Caco-2 (cell line): ENCODE measurements around the gene CDH11. TPM values are rescaled to one million over a fixed set of nuclear protein-coding genes. Genes with fewer than 3 reads are reported as not detected.

Source experiments
- BruUV-seq: library from RNA; stranded (reverse); fragments of 400-500 nt; replicated peaks from 2 replicates; lab custom pipeline; 2021; lab: Mats Ljungman, UMichigan
- CTCF ChIA-PET: fragments of 300-600 bp; sonication (Branson Sonifier 250); formaldehyde crosslinking; loops from one replicate; lab custom pipeline; 2022; ENCODE audit warnings: antibody characterized with exemption; lab: Charles Lee
- POLR2A ChIA-PET: fragments of 300-600 bp; sonication (Branson Sonifier 250); formaldehyde crosslinking; loops from one replicate; lab custom pipeline; 2022; ENCODE audit warnings: antibody characterized with exemption; lab: Charles Lee
- DNase-seq, 2 experiments: peaks; one replicate each; pipeline versions ENCODE4 v3.0.0 to v3.0.0-alpha.2; 2020 to 2022
- H3K27me3 ChIP-seq: replicated peaks from 2 replicates; pipeline ENCODE4 v1.6.0; 2011; ENCODE audit warnings: low read length; ENCODE audit not compliant: control insufficient read depth, insufficient read depth
- H3K36me3 ChIP-seq: 2 replicates; pipeline ENCODE4 v1.5.1; 2011; ENCODE audit warnings: low read length; ENCODE audit not compliant: control insufficient read depth, insufficient read depth
- H3K4me1 ChIP-seq: fragments of 250-450 bp; sonication (Bioruptor Pico); 2 replicates; pipeline ENCODE4 v1.5.1; 2020; ENCODE audit warnings: mild to moderate bottlenecking
- H3K4me3 ChIP-seq: 2 replicates; pipeline ENCODE4 v1.5.1; 2011; ENCODE audit warnings: low read depth, mild to moderate bottlenecking, control low read depth, low read length
- H3K9me3 ChIP-seq: fragments of 250-450 bp; sonication (Bioruptor Pico); 2 replicates; pipeline ENCODE4 v1.5.1; 2020; ENCODE audit warnings: mild to moderate bottlenecking, moderate library complexity
- H3K27ac Mint-ChIP-seq: one replicate; pipeline ENCODE4 v1.8.0; 2022; ENCODE audit warnings: mixed read lengths; ENCODE audit not compliant: unreplicated experiment
- H3K27me3 Mint-ChIP-seq: one replicate; pipeline ENCODE4 v1.8.0; 2022; ENCODE audit warnings: mixed read lengths; ENCODE audit not compliant: insufficient read depth, unreplicated experiment
- H3K36me3 Mint-ChIP-seq: one replicate; pipeline ENCODE4 v1.8.0; 2022; ENCODE audit warnings: mild to moderate bottlenecking, mixed read lengths; ENCODE audit not compliant: insufficient read depth, unreplicated experiment
- H3K4me1 Mint-ChIP-seq: one replicate; pipeline ENCODE4 v1.8.0; 2022; ENCODE audit warnings: low read depth, mixed read lengths; ENCODE audit not compliant: unreplicated experiment
- H3K4me3 Mint-ChIP-seq: one replicate; pipeline ENCODE4 v1.8.0; 2022; ENCODE audit warnings: mild to moderate bottlenecking, moderate library complexity, mixed read lengths; ENCODE audit not compliant: unreplicated experiment
- H3K9me3 Mint-ChIP-seq: one replicate; pipeline ENCODE4 v1.8.0; 2022; ENCODE audit warnings: mixed read lengths; ENCODE audit not compliant: unreplicated experiment
- CTCF ChIP-seq, 2 experiments: fragments of 200-600 bp in 1 of 2; IDR thresholded peaks; 1 replicate in 1 of 2; 2 replicates in 1 of 2; pipeline versions ENCODE4 v1.5.1 to v1.8.0; 2011 to 2022; ENCODE audit warnings: antibody characterized with exemption in 1 of 2, control low read depth in 1 of 2, inconsistent platforms in 1 of 2, low read depth in 1 of 2, low read length in 1 of 2, mild to moderate bottlenecking in 1 of 2, moderate library complexity in 1 of 2; ENCODE audit not compliant: insufficient read depth in 1 of 2, severe bottlenecking in 1 of 2, unreplicated experiment in 1 of 2
- intact Hi-C: fragments of 100-400 bp; cut with micrococcal nuclease; formaldehyde crosslinking; loops from one replicate; pipeline ENCODE4 v1.10.0; 2022; ENCODE audit not compliant: unreplicated experiment
- total RNA-seq: library from RNA; stranded (reverse); gene quantifications from 2 replicates; pipeline ENCODE4 v1.2.3, GENCODE V29; 2022

Gene CDH11
- total RNA-seq, 1 experiment from 2014 or later = not detected

GRCh38 chr16:65101009-65101408 is 20.9 kb downstream of the CDH11 start:
- no TSS peak for BruUV-seq
- H3K4me3 ChIP-seq = no peak overlapping the region
- no peaks in the 10 kb centered on the region for H3K9me3 ChIP-seq
- no peaks in the 10 kb centered on the region for H3K4me1 Mint-ChIP-seq
- DNase-seq = no peak
- no peaks in the 10 kb centered on the region for H3K36me3 Mint-ChIP-seq
- ChIA-PET CTCF (no interaction called here), POLR2A (no interaction called here)
- intact Hi-C loops = no loop called here
- no peaks in the 10 kb centered on the region for H3K4me1 ChIP-seq
- H3K36me3 ChIP-seq = no peaks in the 10 kb centered on the region
- no peaks in the 10 kb centered on the region; the same call in 1 of the 2 replicates for H3K27me3 ChIP-seq
- no peak for TF ChIP-seq CTCF (IDR thresholded peaks at IDR 0.05; ENCODE audit: insufficient read depth in 1 of 2, low read depth in 1 of 2, low read length in 1 of 2, severe bottlenecking in 1 of 2, unreplicated experiment in 1 of 2)
- no peak overlapping the region for H3K27ac Mint-ChIP-seq
- H3K9me3 Mint-ChIP-seq = no peaks in the 10 kb centered on the region
- H3K4me3 Mint-ChIP-seq = no peak overlapping the region
- peaks cover 7% of the 10 kb centered on the region for H3K27me3 Mint-ChIP-seq

- no peak overlapping the region for H3K27ac Mint-ChIP-seq
- POLR2A ChIA-PET = no interaction called here
These were observed 22.3 kb downstream of the CDH11 start for GRCh38 chr16:65099607-65100006.

GRCh38 chr16:65098916-65099315 is 22.9 kb downstream of the CDH11 start:
- BruUV-seq = no TSS peak
- no peak overlapping the region for H3K27ac Mint-ChIP-seq
- H3K4me3 Mint-ChIP-seq = no peak overlapping the region
- H3K27me3 ChIP-seq = no peaks in the 10 kb centered on the region
- DNase-seq = no peak
- TF ChIP-seq CTCF (IDR thresholded peaks at IDR 0.05; ENCODE audit: insufficient read depth in 1 of 2, low read depth in 1 of 2, low read length in 1 of 2, severe bottlenecking in 1 of 2, unreplicated experiment in 1 of 2) = no peak
- CTCF ChIA-PET = no interaction called here
- H3K9me3 Mint-ChIP-seq = no peaks in the 10 kb centered on the region
- H3K4me1 Mint-ChIP-seq = no peaks in the 10 kb centered on the region
- peaks cover under 1% of the 10 kb centered on the region for H3K27me3 Mint-ChIP-seq
- H3K4me3 ChIP-seq = no peak overlapping the region
- POLR2A ChIA-PET = no interaction called here
- H3K4me1 ChIP-seq = no peaks in the 10 kb centered on the region
- no peaks in the 10 kb centered on the region for H3K36me3 Mint-ChIP-seq
- intact Hi-C loops = no loop called here
- H3K36me3 ChIP-seq = no peaks in the 10 kb centered on the region
- no peaks in the 10 kb centered on the region for H3K9me3 ChIP-seq

More at GRCh38 chr16:65099607-65100006, 22.3 kb downstream of the CDH11 start:
- no TSS peak for BruUV-seq
- H3K4me3 Mint-ChIP-seq = no peak overlapping the region
- H3K4me3 ChIP-seq = no peak overlapping the region
- H3K9me3 ChIP-seq = no peaks in the 10 kb centered on the region
- H3K27me3 Mint-ChIP-seq = peaks cover 7% of the 10 kb centered on the region
- no peaks in the 10 kb centered on the region for H3K9me3 Mint-ChIP-seq
- no peaks in the 10 kb centered on the region for H3K4me1 ChIP-seq
- no peaks in the 10 kb centered on the region for H3K36me3 ChIP-seq
- H3K4me1 Mint-ChIP-seq = no peaks in the 10 kb centered on the region
- intact Hi-C loops = no loop called here
- no peak for TF ChIP-seq CTCF (IDR thresholded peaks at IDR 0.05; ENCODE audit: insufficient read depth in 1 of 2, low read depth in 1 of 2, low read length in 1 of 2, severe bottlenecking in 1 of 2, unreplicated experiment in 1 of 2)
- no peaks in the 10 kb centered on the region for H3K36me3 Mint-ChIP-seq
- DNase-seq = no peak
- CTCF ChIA-PET = no interaction called here
- no peaks in the 10 kb centered on the region; the same call in 1 of the 2 replicates for H3K27me3 ChIP-seq
